NCI-H446 (cell line): ENCODE data around the gene STMND1.
A peak's percentile ranks its signal among the peaks of the same experiment; 100 is the strongest.
"Not testable (repeated sequence)": the region's sequence is repeated elsewhere in the genome, so short reads cannot be mapped to it uniquely, and the experiment has no call there.

ENCODE experiments used
- DNase-seq, 2 experiments: peaks; one replicate each; lab custom pipeline; 2025; lab: John Stamatoyannopoulos, UW

STMND1 gene

DNA sequence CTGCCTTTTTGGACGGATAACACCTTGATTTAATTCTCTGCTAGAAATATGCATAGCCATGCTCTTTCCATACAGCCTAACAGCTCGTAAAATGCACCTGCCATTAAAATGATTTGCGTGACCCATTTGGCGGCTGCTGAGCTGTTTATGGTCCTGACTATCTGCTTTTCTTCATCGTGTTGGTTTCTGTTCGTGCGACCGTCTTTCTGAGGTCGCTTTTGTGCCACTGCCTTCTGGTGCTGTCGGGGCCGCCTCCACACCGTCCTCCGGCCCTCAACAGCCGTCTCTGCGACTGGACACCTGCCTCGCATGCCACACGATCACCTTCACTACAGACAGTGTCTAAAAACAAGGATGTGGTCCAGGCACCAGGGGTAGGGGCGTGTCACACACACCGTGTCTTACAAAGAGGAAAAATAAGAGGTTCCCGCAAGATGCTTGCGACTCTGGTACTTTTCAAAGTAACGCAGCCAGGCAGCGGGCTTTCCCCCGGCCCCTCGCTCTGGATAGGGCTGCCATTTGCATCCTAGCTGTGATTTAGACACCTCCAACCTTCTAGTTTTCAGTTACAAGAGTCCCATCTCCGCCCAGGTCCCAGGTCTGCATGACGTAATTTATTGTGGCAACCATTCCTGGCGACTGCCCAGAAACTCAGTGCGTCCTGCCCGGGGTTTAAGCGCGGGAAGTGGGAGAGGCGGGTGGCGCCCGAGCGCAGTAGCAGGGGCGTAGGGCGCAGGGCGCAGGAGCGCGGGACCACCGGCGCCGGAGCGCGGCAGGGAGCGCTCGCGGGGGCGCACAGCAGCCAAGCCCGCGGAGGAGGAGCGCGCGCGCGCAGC, at the start of gene STMND1:
Gene STMND1, plus strand, starts transcription at position 629 of the 836 bp plus-strand sequence. CDS start 208 bp downstream, outside the sequence.
- peak; percentile 66 to 77 for DNase-seq

DNA sequence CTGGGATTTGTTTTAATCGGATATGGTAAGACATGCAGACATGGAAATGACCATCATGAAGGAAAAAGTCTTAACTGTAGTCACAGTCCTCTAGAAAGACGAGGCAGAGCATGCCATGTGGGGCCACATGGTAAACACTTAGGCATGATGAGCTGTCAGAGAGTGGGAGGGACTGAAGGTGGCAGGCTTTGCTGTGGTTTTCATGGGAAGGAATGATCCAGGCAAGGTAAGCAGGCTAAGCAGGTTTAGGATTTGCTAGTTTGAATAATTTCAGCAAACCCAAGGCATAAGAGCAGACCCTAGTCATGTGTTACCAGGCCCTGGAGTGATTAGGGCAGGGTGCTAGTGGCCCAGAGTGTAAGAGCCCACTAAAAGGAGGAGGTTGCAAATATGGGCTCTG, 47.2 kb upstream of the STMND1 start:
- DNase-seq: no peak

DNA sequence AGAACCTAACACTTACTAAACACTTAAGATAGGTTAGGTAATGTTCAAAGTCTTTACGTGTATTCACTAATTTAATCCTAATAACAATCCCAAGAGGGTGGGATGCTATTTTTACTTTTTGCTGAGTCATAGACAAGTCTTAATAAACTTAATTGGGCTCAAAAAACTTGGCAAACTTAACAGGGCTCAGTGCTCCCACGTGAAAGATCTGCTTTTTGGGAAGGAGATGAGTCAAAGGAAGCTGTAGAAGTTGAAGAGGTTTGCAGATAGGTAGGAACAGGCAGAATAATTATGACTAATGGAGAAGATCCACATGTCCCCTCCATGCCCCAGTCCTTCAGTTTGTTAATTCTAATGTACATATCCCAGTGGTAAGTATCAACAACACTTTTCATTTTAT, 44.5 kb upstream of the STMND1 start:
- DNase-seq: peak in 1 of 2 experiments; percentile 16

DNA sequence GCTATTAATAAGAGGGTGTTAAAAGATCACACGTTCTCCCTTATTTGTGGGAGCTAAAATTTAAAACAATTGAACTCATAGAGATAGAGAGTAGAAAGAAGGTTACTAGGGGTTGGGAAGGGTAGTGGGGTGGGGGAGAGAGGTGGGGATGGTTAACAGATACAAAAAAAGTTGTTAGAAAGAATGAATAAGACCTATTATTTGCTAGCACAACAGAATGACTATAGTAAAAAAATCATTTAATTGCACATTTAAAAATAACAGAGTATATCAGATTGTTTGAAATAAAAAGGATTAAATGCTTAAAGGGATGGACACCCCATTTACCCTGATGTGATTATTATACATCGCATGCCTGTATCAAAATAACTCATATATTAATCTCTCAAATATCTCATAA, 43.3 kb upstream of the STMND1 start:
- no peak for DNase-seq

DNA sequence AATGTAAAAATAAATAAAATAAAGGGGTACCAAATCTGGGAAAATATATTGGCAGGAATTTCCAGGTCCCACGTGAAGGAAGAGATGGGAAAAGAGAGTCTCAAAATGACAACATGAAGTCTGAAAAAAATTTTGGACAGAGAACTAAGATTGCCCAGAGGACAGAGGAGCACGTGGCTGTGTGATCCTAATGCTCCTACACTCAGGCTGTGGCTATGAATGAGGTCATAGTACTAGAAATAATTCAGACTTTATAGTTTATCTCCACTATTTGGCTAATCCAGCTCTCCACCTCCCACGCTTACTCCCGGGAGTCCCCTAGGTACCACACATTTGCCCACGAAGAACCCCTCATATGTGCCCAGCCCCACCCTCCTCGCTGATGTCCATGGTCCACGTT, 42.8 kb upstream of the STMND1 start:
- DNase-seq: no peak

DNA sequence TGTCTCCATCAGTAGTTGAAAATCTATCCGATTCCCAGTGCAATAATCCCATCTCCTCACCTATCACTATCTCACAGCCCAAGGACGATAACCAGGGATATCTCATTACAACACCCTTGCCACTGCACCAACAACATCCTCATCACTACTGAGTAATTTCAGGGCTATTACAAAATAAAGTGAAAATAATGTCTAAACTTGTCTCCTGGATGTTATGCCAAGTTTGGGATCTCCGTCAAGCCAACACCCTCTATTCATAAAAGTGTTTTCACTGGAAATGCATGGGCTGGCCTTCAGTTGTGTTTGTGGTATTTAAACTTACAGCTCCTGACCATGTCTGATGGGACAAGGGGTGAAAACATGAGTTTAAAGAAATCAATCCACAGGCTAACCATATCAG, 42.0 kb upstream of the STMND1 start:
- no peak for DNase-seq

DNA sequence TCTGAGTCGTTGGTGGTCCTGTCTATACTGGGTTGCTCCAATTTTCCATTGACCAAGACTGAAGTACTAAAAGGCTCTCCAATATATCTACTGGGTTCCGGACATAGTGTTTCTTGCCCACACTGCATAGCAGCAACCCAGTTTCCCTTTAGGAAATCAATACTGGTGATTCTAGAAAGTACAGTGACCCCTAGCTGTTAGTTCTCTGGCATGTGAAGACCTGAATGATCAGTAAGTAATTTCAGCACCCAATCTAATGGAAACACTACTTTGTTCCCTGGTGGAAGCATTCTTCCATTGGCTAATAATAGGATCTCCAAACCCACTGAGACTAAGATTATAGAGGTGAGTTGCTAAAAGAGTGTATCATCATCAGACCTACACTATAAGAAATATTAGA, 40.8 kb upstream of the STMND1 start:
- DNase-seq: no peak

DNA sequence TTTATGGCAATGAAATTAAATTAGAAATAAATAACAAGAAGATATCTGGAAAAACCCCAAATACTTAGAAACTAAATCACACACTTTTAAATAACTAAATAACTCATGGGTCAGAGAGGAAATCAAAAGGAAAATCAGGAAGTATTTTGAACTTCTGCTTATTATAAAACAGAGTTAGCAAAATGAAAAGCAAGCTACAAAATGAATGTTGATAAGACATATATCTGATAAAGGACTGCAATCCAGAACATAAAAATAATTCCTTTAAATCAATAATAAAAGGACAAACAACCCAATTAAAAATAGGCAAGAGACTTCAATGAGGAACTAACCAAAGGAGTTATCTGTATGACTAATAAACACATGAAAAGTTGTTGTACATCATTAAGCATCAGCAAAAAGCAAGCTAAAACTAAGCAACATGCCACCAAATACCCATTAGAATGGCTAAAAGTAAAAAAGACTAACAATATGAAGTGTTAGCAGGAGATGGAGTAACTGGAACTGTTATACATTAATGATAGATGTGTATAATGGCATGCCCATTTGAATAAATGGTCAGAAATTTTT, 38.9 kb upstream of the STMND1 start:
- DNase-seq: no peak

DNA sequence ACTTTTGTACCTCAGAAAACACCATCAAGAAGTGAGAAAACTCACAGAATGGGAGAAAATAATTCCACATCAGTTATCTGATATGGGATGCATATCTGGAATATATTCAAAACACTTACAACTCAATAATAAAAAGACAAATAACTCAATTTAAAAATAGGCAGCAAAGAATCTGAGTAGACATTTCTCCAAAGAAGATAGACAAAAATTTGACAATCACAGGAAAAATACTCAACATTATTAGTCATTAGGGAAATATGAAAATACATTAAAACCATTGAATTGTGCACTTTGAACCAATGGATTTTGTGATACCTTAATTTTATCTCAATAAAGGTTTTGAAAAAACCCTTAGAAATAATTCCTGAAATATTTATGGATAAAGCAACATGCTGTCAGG, 36.9 kb upstream of the STMND1 start:
- DNase-seq: no peak

DNA sequence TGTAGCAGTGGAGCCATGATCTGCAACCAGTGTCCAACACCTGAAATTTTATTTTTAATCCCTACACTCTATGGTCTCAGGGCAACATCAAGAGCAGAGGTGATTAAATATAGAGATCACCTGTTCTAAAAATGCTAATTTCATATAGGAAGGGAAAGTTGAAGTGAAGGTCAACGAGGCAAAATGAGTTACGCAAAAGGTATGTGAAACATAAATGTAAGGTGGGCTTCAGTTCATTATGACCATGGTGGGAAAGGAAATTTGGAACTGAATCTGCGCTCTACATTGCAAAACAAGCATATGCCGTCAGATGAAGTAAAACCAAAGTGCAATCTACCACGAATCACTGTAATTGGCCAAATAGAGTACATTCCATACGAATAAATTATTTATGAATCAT, 35.2 kb upstream of the STMND1 start:
- no peak for DNase-seq

DNA sequence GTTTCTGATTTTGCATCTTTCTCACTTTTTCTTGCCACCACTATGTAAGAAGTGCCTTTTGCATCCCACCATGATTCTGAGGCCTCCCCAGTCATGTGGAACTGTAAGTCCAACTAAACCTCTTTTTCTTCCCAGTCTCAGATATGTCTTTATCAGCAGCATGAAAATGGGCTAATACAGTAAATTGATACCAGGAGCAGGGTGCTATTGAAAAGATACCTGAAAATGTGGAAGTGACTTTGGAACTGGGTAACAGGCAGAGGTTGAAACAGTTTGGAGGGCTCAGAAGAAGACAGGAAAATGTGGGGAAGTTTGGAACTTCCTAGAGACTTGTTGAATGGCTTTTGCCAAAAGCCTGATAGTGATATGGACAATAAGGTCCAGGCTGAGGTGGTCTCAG, 32.9 kb upstream of the STMND1 start:
- not testable (repeated sequence) for DNase-seq

DNA sequence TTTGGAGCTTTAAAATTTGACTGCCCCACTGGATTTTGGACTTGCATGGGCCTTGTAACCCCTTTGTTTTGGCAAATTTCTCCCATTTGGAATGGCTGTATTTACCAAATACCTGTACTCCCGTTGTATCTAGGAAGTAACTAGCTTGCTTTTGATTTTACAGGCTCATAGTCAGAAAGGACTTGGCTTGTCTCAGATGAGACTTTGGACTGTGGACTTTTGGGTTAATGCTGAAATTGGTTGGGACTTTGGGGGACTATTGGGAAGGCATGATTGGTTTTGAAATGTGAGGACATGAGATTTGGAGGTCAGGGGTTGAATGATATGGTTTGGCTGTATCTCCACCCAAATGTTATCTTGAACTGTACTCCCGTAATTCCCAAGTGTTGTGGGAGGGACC, 31.4 kb upstream of the STMND1 start:
- DNase-seq: not testable (repeated sequence)

DNA sequence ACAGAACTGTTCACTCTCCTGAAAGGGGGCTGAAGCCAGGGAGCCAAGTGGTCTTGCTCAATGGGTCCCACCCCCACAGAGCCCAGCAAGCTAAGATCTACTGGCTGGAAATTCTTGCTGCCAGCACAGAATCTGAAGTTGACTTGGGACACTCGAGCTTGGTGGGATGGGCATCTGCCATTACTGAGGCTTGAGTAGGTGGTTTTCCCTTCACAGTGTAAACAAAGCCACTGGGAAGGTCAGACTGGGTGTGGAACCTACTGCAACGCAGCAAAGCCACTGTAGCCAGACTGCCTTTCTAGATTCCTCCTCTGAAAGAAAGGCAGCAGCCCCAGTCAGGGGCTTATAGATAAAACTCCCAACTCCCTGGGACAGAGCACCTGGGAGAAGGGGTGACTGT, 28.3 kb upstream of the STMND1 start:
- not testable (repeated sequence) for DNase-seq

DNA sequence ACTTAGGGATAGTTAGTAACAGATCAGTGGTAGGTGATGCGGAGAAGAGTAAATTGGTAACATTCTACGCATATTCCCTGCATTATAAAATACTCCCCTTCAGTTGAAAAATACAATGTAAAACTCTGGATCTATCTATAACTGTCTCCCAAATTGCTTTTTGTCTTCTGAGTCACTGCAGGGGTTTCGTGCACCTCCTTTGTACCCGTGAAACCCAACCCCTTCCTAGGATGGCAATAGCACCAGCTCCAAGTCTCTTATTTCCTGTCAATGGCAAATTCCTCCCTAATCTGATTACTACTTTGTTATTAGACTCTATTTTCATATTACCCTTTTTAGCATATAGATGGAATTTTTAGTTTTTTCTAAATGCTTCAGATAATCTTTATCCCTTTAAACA, 20.6 kb upstream of the STMND1 start:
- DNase-seq: no peak

DNA sequence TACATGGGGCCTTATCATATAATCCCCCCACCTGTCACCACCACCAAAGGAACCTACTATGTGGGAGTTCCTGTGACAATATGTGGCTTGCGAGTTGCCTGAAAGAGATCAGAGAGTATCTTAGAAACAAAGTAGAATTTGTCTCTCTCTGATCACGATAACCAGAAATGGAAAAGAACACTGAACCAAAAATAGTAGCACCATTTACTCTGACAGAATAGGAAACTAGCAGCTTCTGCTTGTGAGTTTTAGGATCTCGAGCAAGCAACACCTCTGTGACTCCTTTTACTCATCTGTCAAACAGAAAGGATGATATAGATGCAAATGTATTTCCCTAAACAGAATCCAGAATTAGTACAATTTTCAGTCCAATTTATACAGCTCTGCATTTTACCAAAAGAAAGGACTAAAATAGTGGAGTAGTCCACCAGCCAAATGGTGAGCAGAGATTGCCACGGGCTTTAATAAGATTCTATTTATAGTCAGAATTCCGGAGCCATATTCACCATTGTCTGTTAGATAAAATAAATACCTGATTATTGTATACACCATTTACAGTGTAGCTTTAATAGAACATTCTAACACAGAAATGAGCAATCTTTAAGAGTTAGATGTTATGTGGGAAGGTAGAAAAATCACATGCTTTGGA, 19.9 kb upstream of the STMND1 start:
- DNase-seq: no peak

DNA sequence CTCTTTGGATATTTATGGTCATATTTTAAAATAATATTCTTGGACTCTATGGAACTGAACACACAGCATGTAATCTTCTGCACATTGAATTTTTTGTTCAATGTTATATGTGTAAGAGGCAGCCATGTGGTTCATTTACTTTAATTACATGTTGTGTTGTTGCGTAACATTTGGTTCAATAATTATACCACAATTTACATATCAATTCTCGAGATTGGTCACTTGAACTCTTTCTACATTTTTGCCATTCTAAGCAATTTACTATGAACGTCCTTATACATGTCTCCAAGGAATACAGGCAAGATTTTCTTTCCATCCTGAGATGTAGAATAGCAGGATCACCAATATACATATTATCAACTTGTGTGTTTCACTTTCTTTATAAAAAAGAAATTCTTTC, 18.5 kb upstream of the STMND1 start:
- no peak for DNase-seq

DNA sequence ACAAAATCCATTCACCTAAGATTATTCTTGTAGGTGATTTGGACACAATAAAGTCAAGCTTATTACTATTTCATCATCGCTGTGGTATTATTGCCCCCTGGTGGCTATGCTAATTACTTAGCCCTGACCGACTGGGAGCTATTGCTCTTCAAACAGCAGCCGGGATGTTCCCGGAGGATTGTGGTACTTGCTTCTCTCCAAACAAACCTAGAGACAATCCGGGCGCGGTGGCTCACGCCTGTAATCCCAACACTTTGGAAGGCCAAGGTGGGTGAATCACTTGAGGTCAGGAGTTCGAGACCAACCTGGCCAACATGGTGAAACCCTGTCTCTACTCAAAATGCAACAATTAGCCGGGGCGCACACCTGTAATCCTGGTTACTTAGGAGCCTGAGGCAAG, 15.4 kb upstream of the STMND1 start:
- DNase-seq: peak; percentile 70 to 86

DNA sequence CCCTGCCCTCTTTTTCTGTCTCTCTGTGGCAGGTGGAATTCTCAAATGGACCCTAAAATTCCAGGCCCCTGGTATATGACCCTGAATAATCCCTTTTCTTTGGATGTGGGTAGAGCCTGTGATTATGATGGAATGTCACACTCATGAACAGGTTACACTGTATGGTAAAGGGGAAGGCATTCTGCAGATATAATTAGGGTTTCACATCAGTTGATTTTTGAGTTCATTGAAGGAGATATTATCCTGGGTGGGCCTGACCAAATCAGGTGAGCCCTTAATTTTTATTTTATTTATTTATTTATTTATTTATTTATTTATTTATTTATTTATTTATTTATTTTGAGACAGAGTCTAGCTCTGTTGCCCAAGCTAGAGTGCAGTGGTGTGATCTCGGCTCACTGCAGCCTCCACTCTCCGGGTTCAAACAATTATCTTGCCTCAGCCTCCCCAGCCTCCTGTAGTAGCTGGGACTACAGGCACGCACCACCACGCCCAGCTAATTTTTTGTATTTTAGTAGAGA, 13.7 kb upstream of the STMND1 start:
- no peak for DNase-seq

DNA sequence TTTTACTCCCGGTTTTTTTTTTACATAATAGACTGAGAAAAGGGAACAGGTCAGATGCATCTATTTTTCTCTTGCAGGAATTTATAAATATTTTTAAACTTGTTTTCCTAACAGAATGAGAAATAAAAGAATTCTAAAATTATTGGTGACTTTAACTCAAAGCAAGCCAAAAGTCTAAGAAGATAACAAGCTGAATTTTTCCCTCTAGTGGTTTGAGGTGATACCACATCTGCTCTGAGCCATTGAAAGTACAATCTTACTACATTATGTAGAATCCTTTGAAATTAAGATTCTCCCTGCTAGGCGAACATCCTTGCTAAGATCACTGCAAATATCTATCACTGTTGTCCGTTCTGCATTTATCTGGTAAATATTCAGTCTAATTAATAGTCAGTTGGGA, 10.7 kb upstream of the STMND1 start:
- no peak for DNase-seq

DNA sequence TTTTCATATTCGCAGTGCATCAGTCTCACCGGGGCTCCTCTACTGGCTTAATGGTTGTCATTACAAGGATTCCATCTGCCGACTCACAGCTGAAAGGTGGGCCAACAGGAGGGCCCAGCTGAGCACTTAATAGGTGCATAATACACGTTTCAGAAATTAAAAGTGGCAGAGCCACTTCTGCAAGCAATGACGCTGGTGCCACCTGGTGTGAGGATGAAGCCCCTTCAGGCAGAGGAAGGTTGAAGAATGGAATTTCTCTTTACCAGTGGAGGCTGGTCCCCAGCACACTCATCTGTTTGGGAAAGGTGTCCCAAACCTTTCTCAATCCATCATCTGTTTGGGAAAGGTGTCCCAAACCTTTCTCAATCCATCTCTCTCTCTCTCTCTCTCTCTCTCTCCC, 8.2 kb upstream of the STMND1 start:
- peak in 1 of 2 experiments; percentile 31 for DNase-seq

DNA sequence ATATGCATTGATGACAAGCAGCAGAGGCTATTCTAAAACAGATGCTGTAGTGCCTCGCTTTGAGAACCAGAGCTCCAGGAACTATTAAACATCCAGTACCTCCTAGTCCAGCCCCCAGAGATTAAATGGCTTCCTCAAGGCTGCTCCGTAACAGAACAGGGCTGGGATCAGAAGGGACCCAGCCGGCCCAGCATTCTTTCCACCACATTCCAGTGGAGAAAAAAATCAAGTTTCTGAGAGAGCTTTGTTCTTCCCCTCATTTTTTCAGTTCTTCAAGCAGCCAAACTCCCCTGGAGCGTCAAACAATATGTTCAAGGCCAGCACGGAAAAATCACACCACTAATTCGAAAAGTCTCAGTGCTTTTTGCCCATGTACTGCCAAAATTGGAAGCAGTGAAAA, 5.8 kb upstream of the STMND1 start:
- no peak for DNase-seq

DNA sequence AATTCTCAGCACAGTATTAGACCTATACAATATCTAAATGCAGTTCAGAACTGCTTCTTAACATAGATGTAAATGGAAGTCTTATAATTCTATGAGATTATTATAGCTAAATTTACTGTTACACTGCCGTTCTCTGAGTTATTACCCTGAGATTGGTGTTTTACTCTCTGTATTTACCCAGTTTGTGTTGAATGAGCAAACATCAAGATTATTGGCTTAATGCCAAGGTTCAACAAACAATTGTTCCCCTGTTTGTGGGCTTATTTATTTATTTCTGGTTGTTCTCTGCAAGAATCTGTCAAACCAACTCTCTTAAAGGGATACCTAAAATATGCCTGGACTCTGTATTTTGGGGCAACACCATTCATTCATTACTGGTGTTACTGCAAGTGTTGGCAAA, 5.2 kb upstream of the STMND1 start:
- no peak for DNase-seq

DNA sequence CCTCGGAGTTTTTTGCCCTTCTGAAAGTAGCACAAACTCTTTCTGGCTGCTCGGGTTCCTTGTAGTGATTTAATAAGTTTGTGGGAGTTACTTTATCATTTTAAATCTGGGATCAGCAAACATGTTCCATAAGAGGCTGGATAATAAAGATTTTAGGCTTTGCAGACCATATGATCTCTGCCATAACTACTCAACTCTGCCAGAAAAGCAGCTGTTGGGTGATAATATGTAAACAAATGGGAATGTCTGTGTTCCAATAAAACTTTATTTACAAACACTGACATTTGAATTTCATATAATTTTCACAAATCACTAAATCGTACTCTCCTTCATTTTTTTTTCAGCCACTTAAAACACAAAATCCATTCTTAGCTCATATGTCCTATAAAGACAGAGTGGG, 3.9 kb upstream of the STMND1 start:
- DNase-seq: peak in 1 of 2 experiments; percentile 36
